Keratinocyte (primary cell): ENCODE results near the gene USP47.

Experiments
- CTCF ChIP-seq, 3 experiments: IDR thresholded peaks in 1 of 3; conservative IDR thresholded peaks in 1 of 3; optimal IDR thresholded peaks in 1 of 3; 2 replicates in 2 of 3; 3 replicates in 1 of 3; pipeline versions ENCODE3 to v1.5.1; 2011; ENCODE audit warnings: low read length in 3 of 3, mild to moderate bottlenecking in 3 of 3, moderate library complexity in 2 of 3, control low read depth in 1 of 3, inconsistent platforms in 1 of 3; ENCODE audit not compliant: insufficient read depth in 2 of 3; ENCODE audit errors: extremely low read depth in 1 of 3
- EZH2 ChIP-seq: IDR thresholded peaks from one replicate; pipeline ENCODE4 v1.6.1; 2012; ENCODE audit warnings: inconsistent platforms, mild to moderate bottlenecking, low read length, moderate library complexity

GRCh38 chr11:11864803-11865202 lies 23.0 kb downstream of the USP47 start:
- TF ChIP-seq CTCF (optimal IDR thresholded peaks at IDR 0.05 in 1 of 3, IDR thresholded peaks at IDR 0.05 in 1 of 3, conservative IDR thresholded peaks at IDR 0.05 in 1 of 3; ENCODE audit: extremely low read depth in 1 of 3, insufficient read depth in 2 of 3, low read length in 3 of 3) (no peak), EZH2 (no peak)
